Activated CD4-positive, CD25-positive, alpha-beta regulatory T cell treated with anti-CD3 and anti-CD28 coated beads, Interleukin-2, amount 50 U/mL, for 16 hours (primary cell): ENCODE results near the gene SRPX.

Source experiments
- DNase-seq: peaks from one replicate; pipeline ENCODE4 v3.0.0-alpha.2; 2020; ENCODE audit warnings: low read depth, low spot score

The SRPX gene

DNA sequence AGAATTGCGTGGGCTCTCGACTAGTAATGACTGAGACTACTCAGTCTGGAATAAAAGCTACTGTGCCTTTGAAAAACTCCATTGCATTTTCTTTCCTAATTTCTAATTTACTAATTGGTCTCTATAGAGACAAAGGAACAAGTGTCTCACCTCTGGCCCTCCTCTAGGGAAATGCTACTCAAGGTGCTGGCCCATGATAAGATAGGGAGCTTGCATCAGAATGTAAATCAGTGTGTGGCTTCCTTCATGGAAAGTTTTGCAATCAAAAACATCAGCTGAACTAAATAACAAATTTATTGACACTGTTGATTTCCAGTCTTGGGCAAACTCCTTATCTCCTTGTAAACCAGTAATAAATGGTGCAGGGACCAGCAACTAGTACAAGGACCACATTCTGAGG, 81.8 kb downstream of the SRPX start:
- no peak for DNase-seq

DNA sequence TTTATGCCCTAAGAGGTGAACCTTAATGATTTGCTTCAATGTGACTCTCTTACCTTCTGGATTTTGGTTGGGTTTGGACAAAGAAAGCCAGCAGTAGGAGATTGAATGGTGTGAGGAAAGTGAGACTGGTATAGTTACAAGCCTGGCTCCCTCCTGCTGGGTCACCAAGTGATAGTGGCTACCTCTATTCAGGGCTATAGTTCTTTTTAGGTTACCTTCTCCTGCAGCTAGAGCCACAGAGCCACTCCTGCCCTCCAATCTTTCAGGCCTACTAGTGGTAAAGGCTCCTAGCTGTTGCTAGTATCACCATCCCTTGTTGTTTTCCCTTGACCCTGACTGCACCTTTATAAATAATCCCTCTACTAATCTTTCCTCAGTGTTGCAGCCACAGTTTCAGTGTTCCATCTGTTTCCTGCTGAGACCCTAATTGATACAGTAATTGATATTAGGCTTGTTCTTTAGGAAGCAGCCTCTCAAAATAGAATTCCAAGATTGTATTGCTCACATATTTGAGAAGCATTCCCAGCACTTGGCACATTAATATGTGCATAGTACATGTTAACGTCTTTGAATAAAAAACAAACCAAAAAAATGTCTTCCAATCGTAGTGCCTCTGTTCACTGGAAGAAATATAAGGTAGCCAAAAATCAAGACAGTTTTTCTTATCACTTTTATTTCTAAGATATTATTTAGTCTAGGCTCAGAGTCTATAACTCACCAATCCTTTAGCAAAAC, 82.3 kb downstream of the SRPX start:
- DNase-seq, result no peak

DNA sequence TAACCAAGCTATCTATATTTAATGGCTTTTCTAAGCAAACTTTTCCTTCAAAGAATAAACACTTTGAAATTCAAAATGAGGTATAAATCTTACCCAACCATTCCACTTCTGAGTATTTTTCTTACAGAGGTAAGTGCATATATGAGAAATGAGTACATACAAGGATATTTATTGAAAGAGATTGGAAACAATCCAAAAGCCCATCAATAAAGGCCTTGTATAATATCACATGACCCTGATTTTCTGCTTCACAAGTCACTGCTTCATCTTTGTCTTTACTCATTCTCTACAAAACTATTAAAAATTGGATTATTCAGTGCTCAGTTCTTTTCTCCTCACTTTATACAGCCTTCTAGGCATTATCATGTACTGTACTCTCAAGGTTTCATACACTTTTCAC, 91.3 kb downstream of the SRPX start:
- no peak for DNase-seq

DNA sequence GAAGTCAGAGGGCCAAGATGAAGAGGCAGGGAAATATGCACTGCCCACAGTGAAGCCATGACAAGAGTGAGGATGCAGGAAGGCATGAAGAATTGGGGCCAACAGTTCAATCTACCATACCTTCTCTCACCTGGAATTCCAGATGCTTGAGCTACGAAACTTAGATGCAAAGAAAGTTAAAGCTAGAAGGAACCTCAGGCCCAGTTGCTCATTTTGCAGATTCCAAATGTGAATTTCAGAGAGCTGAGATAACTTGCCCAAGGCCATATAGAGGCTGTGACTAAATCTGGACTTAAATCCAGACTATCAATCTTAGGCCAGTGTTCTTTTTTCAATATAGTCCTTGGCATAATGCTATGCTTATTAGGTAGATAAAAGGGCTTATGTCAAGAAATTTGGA, 92.7 kb downstream of the SRPX start:
- no peak for DNase-seq

DNA sequence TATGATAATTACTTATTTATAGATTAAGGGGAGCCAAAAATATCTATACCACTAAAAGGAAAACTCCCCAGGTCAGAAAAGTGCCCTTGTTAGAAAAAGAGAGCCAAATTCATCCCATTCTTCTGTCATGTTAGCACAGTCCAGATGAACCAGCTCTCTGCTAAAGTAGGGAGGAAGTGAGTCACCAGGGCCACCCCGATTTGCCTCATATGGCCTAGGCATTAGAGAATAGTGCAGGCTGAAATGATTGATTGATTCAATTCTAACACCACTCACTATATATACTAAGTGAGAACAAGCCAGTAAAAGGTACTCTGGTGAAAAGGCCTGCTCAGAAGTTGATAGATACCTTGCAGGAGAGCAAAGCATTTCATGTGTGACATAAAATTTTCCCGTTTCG, 94.5 kb downstream of the SRPX start:
- DNase-seq, result no peak

DNA sequence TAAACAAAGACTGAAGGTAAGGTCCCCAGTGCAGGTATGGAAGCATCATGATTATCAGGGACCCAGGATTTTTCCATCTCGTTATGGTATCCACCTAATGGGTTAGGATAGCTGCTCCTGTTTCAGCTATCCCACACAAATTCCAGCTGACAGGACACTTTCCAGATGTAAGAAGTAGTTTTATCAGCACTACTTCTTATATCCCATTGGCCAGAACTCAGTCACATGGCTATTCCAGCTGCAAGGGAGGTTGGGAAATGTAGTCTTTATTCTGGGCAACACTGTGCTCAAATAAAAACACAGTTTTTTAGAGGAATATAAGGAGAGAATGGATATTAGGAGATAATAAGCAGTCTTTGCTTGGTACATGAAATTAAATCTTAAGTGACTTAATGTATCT, 96.7 kb downstream of the SRPX start:
- DNase-seq, result no peak

DNA sequence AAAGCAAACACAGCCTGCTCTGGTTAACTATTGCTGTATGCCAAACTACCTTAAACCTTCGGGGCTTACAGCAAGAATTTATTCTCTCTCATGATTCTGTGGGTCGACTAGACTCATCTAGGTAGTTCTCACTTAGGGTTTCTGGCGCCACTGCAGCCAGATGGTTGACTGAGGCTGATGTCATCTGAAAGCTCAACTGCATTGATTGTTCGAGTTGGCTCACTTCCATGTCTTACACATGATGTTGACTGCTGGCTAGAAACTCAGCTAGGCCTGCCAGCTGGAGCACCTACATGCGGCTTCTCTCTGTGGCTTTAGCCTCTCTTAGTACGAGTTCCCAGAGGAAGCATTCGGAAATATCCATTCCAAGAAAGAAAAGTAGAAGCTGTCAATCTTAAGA, 103.2 kb downstream of the SRPX start:
- DNase-seq, result no peak

DNA sequence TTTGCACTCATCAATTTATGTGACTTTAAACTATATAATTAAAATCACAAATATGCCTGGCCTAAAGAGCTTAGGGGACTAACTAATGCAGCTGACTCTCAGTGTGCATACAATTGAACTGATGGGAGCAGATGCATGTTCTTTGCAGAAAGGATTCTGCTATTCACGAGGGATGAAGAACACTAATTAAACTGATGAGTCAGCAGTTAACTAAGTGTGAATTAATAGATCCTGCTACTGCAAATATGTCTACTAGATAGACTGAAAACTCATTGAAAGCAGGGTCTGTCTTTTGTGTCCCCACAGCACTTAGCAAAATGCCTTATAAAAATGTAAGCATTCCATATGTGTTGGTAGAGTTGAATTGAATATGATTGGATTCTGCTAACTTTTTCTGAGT, 104.0 kb downstream of the SRPX start:
- DNase-seq, result no peak

DNA sequence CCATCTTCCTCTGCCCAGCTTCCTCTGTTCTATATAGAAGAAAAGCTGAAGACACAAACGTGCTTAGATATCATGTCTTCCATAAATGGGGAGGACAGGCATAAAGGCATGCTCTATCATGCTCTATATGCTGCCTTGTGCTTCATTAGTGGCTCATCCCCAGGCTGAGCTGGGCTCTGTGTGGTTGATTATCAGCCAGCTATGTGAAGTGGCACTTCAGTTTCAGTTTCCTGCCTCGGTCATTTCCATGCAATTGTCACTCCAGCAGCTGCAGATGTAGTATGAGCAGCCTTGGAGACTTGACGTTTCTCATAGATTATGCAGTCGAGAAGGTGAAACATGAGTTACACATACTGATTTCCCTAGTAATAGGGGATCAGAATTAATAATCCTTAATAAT, 108.1 kb downstream of the SRPX start:
- DNase-seq, result no peak

DNA sequence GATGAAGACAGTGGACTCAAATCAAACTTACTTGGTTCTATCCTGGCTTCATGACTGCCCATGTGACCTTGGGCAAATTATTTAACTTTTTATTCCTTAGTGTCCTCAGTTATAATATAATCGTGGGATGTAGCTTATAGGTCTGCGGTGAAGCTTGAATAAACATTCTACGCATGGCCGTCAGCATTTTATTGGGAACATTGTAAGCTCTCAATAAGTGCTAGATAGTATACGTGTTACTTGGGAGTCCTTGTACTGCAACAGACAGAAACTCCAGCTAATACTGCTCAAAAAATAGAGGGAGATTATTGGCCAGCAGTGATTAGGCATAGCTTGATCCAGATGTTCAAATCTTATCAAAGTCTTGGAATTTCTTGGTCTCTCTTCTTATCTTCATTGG, 109.5 kb downstream of the SRPX start:
- DNase-seq, result no peak

DNA sequence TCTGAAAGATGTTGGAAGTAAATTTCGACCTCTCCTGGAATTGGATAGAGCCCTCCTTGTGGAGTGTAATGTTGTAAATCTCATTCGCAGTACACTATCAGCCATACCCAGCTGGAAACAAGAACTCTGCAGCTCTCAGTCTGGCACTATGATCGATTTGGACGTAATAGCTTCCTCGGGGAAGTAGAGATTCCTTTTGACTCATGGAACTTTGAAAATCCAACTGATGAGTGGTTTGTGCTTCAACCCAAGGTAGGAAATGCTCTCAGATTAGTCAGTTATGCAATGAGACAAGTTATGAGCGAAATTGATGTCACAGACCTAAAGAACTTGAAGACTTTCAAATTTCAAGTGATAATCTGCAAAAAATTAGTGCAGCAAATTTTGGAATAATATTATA, 110.4 kb downstream of the SRPX start:
- no peak for DNase-seq

DNA sequence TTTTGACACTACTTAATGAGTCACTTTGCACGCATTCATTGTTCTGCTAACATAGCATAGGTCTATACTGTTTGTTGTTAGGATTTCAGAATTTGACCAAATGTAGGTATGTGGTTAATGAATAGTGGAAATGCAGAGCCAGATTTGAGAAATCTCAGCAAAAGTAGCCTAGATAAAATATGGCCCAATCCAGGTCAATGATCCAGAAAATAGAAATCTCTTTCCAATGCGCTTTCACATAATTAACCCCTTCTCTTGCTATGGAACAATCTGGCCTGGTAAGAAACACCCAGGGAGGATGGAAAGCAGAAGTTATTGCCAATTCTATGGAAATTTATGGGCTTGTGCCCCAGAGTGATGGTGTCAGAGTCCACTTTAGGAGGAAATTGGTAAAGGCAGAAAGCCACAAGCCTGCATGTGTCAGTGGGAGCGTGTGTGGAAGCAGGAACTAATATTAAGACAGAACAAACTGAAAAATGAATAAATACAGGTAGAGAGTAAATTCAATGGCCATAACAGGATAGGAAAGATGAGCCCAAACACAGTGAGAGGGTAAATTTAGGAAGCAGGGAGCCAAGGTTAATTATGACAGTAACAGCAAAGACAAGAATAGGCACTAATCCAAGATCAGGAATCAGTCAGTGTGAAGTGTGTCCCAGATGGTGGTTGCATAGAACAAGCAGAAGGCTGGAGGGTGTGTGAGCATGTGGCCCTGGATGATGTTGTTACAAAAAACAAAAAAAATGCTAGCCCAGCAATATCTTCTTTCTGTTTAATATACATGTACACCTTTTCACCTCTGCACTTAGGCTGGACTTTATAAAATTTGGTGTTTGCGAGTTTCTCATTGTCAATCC, 111.4 kb downstream of the SRPX start:
- no peak for DNase-seq

DNA sequence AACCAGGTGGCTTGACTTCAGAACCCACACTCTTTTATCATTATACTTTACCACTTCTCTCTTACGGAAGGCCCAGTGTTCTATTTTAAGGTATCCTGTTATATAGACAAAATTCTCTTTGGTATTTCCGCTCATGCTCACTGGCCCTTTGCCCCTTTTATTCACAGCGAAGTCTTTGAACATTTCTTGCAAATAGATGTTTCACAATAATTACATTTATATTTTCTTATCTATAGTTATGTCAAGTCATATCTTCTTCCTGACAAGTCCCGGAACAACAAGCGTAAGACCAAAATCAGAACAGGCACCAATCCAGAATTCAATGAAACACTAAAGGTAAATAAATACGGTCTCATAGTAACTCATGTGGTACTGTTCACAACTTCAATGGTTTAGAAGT, 112.3 kb downstream of the SRPX start:
- DNase-seq, result no peak

DNA sequence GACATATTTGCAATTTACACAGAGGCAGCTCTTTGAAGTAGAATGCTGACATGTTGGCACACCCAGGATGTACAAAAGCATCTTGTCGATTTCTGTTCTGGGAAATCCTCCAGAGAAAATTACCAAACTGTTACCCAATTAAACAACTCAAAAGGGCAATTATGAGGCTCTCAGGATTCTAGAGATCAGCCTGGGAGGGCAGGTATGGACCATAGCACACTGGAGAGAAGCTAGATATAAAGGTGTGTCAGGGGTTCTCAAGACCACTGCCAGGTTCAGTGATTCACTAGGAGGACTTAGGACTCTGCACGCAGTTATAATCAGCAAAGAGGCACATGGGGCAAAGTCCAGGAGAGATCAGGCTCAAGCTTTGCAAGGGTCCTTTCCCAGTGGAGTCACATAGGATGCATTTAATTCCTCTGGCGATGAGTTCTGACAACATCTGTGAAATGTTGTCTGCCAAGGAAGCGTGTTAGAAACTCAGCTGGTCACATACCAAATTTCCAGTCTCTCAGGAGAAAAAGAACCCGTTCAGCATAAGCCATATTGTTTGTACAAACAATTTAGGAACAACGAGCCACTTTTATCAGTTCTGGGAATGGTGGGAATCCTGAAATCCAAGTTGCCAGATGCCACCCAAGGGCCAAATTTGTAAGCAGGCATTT, 113.5 kb downstream of the SRPX start:
- no peak for DNase-seq

DNA sequence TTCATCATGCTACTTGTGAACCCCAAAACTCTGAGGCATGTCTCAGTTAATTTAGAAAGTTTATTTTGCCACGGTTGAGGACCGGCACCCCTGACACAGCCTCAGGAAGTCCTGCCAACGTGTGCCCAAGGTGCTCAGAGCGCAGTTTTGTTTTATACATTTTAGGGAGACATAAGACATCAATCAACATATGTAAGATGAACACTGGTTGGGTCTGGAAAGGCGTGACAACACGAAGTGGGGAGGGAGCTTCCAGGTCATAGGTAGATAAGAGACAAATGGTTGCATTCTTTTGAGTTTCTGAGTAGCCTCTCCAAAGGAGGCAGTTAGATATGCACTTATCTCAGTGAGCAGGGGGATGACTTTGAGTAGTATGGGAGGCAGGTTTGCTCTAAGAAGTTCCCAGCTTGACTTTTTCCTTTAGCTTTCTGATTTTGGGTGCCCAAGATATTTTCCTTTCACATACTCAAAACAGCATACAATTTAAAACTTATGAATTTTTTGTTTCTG, 115.4 kb downstream of the SRPX start:
- no peak for DNase-seq

DNA sequence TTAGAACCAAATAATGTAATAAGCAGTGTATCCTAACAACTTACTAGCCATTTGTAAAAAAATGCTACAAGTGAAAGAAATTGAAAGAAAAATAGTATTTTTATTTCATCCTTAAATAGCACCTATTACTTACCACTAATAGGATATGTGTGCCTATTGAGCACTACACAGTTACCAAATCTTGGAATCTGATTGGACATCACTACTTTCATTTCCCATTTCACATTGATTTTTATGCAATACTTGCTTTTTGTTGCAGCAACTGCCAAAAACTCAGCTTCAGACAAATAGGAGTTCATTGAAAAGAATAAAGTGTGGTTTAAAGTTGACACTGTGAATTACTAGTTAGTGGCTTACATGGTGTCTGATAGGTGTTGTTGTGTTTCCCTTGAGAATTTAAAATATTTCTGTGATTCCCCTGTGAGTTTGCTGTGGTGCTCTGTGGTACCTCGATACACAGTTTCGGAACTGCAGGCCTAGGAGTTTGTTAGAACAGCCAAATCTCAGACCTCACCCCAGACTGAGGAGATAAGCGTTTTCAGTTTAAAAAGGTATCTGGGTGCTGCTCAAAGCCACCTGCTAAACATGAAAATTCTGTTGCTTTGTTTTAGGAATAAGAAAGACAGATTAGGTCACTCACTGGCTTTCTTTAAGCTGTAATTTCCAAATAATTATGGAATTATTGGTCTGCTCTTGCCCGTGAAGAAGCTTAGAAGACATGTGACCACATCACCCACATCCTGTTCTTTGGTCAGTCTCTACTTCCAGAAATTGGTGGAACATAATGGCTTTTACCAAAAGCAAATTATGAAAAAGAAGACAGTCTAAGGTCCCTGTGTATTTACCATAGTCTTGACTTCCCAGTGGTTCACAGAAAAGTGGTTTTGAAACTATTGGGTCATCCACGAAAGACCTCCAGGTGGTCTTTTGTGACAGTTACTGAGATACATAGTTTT, 116.5 kb downstream of the SRPX start:
- DNase-seq, result no peak

DNA sequence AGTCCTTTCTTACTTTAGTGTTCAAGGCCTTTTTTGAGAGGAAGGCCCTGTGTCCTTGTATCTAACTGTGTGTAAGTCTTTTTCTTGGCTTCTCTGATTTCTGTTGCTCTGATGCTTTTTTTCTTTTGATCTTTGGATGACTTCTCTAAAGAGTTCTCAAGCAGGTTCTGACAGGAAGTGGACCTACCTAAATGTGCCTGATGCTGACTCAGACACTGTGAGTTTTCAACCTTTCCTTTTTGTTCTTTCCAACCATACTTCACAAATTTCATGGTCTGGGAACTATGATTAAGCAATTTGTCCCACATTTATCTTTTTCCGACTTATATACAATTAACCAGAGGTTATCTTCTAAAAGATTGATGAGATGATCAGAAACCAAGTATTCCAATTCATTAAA, 117.8 kb downstream of the SRPX start:
- no peak for DNase-seq

DNA sequence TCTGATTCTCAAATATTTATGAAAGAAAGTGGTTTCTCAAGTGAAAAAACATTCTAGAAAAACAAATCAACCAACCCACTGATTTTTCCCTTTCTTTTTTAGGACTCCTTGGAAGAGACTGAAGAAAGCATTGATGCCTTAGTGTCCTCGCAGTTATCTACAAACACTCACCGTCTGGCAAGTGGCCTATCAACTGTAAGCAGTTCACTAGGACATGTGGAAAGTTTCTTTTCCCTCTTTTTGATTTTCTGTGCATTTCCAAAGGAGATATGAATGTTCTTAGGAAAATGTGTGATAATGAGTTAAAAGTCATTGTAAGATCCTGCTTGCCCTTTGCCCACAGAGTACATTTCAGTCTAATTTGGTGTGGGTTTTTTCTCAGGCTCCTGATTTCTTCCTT, 118.4 kb downstream of the SRPX start:
- no peak for DNase-seq

DNA sequence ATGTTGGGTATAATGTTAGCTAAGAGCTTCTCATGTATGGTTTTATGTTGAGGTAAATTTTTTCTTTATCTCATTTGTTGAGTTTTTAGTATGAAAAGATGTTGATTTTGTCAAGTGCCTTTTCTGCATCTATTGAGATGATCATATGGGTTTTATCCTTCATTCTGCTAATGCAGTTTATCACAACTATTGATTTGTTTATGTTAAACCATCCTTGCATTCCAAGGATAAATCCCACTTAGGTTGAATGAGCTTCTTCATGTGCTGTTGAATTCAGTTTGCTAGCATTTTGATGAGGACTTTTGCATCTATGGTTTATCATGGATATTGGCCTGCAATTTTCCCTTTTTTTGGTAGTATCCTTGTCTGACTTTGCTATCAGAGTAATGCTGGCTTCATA, 121.0 kb downstream of the SRPX start:
- no peak for DNase-seq
